Breast epithelium (tissue), 4 donors: ENCODE results near the gene CSTB. TPM values are rescaled to one million over a fixed set of nuclear protein-coding genes. Genes with fewer than 3 reads are reported as not detected.

ENCODE experiments used
- DNase-seq, 2 donors: peaks; one replicate each; pipeline ENCODE4 v3.0.0-alpha.2; 2019; ENCODE audit warnings: low spot score in 2 of 2
- H3K27ac ChIP-seq, 2 donors: fragments of 200-600 bp; sonication (generic) in 1 of 2; one replicate each; pipeline ENCODE4 v1.5.1; 2016 to 2019; ENCODE audit warnings: mild to moderate bottlenecking in 1 of 2
- H3K27me3 ChIP-seq, 2 donors: fragments of 200-600 bp; sonication (generic) in 1 of 2; one replicate each; pipeline versions ENCODE4 v1.5.1 to v1.6.0; 2017 to 2019; ENCODE audit warnings: control low read depth in 1 of 2, mild to moderate bottlenecking in 1 of 2
- H3K36me3 ChIP-seq: fragments of 200-600 bp; one replicate; pipeline ENCODE4 v1.5.1; 2019
- H3K4me1 ChIP-seq, 2 donors: fragments of 200-600 bp; sonication (generic); one replicate each; pipeline ENCODE4 v1.5.1; 2016 to 2019; ENCODE audit warnings: control low read depth in 1 of 2
- H3K4me3 ChIP-seq, 3 donors: fragments of 200-600 bp; sonication (generic); 1 replicate in 2 of 3; 2 replicates in 1 of 3; pipeline ENCODE4 v1.5.1; 2016 to 2019; ENCODE audit warnings: mild to moderate bottlenecking in 3 of 3, moderate library complexity in 2 of 3
- H3K9me3 ChIP-seq, 2 donors: fragments of 200-600 bp; sonication (generic) in 1 of 2; one replicate each; pipeline ENCODE4 v1.5.1; 2016 to 2019; ENCODE audit warnings: control low read depth in 1 of 2
- CTCF ChIP-seq, 3 donors: fragments of 450-650 bp; IDR thresholded peaks; one replicate each; pipeline ENCODE4 v1.5.1; 2016 to 2017; ENCODE audit warnings: antibody characterized with exemption in 3 of 3, mild to moderate bottlenecking in 3 of 3, moderate library complexity in 3 of 3
- POLR2A ChIP-seq: fragments of 450-650 bp; IDR thresholded peaks from one replicate; pipeline ENCODE4 v1.6.1; 2016; ENCODE audit warnings: antibody characterized with exemption, mild to moderate bottlenecking, moderate library complexity
- POLR2AphosphoS5 ChIP-seq, 3 donors: sonication (generic); formaldehyde crosslinking; IDR thresholded peaks; one replicate each; pipeline ENCODE4 v1.6.1; 2017; ENCODE audit warnings: antibody characterized with exemption in 3 of 3
- intact Hi-C: fragments of 100-400 bp; cut with DNase I; formaldehyde crosslinking; loops from one replicate; pipeline ENCODE4 v1.15.1; 2023; ENCODE audit warnings: low total_unique reads
- total RNA-seq, 3 donors: library from RNA; depleted of rRNA; stranded (reverse); fragments of >200 nt; gene quantifications; one replicate each; pipeline ENCODE4 v1.1.0, GENCODE V29; 2016

Gene CSTB
- total RNA-seq, 3 donors from 2014 or later = 12.1 to 16.8 (median 16.8) TPM

DNA sequence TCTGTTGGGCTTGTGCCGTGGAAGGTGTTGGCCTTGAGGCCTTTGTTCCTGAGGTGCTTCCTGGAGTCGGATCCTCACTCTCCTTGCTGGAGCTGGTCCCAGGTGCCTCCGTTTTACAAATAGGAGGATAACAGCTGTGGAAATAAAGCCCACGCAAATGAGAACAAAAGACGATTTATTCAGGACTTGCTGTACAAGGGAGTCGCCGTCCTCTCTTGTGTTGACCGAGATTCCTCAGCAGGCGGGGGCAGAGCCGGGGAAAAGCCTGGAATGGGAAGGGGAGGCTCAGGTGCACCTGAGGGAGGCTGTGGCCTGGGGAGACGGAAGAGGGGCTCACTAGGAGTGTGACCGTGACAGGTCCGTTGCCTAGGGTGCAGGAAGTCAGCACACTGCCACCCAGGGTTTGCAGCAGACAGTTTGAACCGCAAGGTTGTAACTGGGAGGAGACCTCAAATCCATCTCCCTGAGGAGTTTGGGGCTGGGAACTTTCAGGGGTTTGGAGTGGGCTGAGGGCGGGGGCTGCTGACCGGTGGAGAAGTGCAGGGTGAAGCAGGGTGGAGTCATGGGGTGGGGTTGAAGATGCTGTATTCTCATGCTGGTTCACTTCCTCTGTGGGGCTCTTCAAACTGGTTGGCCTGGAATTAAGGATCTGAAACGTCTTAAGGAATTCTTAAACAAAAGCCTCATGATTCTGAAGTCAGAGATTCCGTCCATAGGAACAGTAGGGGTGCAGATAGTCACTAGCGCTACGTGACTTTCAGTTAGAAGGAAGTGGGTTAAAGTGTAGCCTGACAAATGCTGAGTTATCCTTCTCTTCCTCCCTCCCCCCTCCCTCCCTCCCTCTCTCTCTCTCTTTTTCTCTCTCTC lies 2.6 kb upstream of the CSTB start:
- Histone ChIP-seq H3K36me3 (peaks cover 3% of the 10 kb centered on the region), H3K27ac (peak overlapping the region; percentile 48 to 60), H3K9me3 (no peaks in the 10 kb centered on the region), H3K4me1 (peaks cover 0 to 11% of the 10 kb centered on the region in 2 donors), H3K27me3 (no peaks in the 10 kb centered on the region), H3K4me3 (no peak overlapping the region)
- intact Hi-C loops = no loop called here
- TF ChIP-seq POLR2AphosphoS5 (IDR thresholded peaks at IDR 0.05) (no peak), POLR2A (no peak), CTCF (IDR thresholded peaks at IDR 0.05) (no peak)
- DNase-seq = no peak

- peak overlapping the region in 1 of 2 donors; percentile 23 for H3K27ac ChIP-seq
- H3K36me3 ChIP-seq = peaks cover 7% of the 10 kb centered on the region
- no peaks in the 10 kb centered on the region for H3K9me3 ChIP-seq
- DNase-seq = no peak
- peaks cover 0 to 11% of the 10 kb centered on the region in 2 donors for H3K4me1 ChIP-seq
- H3K4me3 ChIP-seq = no peak overlapping the region
- no peak for TF ChIP-seq CTCF (IDR thresholded peaks at IDR 0.05)
- no peak for TF ChIP-seq POLR2A
- TF ChIP-seq POLR2AphosphoS5 (IDR thresholded peaks at IDR 0.05) = no peak
- intact Hi-C loops = no loop called here
- H3K27me3 ChIP-seq = no peaks in the 10 kb centered on the region
Observed at GRCh38 chr21:43777953-43778352, 1.8 kb upstream of the CSTB start.

DNA sequence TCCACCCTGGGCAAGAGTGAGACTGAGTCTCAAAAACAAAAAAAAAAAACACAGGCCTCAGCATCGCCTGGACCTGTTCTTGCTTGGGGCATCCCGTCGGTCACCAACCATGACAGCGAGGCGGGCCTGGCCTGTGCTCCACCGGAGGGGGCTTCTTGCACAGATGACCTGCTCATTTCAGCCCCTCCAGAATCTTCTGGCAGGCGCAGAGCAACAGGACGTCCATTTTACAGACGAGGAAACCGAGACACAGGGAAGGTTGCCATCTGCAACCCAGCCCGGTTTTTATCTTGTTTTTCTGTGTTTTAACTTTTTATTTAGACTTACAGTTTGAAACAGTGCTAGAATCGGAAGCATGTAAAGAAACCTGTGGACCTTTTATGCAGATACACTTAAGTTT lies 918 bp downstream of the CSTB start:
- TF ChIP-seq POLR2AphosphoS5 (IDR thresholded peaks at IDR 0.05) (no peak), CTCF (IDR thresholded peaks at IDR 0.05) (no peak), POLR2A (no peak)
- H3K9me3 ChIP-seq = no peaks in the 10 kb centered on the region
- H3K4me3 ChIP-seq = peak overlapping the region; percentile 92 to 99 (median 94)
- peak overlapping the region in 1 of 2 donors; percentile 95 for H3K27ac ChIP-seq
- no peak for DNase-seq
- intact Hi-C loops = loop anchor here (1.0 kb wide), 1 partner anchor 16 kb away; no protein-coding TSS in a partner anchor
- H3K27me3 ChIP-seq = no peaks in the 10 kb centered on the region
- peaks cover 0 to 11% of the 10 kb centered on the region in 2 donors for H3K4me1 ChIP-seq
- H3K36me3 ChIP-seq = peaks cover 7% of the 10 kb centered on the region

DNA sequence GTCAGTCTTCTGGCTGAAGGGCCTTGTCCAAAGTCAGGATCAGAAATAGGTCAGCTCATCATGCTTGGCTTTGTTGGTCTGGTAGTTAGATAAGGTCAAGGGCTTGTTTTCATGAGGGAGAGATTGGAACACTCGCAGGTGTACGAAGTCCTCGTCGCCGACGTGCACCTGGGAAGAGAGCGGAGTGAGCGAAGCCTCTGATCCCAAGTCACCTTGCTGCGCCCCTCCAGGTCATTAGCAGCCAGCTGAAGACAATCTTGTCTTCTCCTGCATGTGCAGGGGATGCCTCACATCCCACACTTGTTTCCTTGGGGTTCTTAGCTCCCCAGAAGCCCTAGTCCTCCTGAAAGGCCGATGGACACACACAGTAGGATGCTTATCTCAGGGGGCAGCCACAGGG lies 1.9 kb downstream of the CSTB start:
- no peak overlapping the region for H3K27ac ChIP-seq
- H3K4me3 ChIP-seq = no peak overlapping the region
- H3K27me3 ChIP-seq = no peaks in the 10 kb centered on the region
- peaks cover 7% of the 10 kb centered on the region for H3K36me3 ChIP-seq
- intact Hi-C loops = no loop called here
- TF ChIP-seq POLR2AphosphoS5 (IDR thresholded peaks at IDR 0.05) (no peak), POLR2A (no peak), CTCF (IDR thresholded peaks at IDR 0.05) (no peak)
- DNase-seq = no peak
- H3K4me1 ChIP-seq = peaks cover 0 to 11% of the 10 kb centered on the region in 2 donors
- no peaks in the 10 kb centered on the region for H3K9me3 ChIP-seq

DNA sequence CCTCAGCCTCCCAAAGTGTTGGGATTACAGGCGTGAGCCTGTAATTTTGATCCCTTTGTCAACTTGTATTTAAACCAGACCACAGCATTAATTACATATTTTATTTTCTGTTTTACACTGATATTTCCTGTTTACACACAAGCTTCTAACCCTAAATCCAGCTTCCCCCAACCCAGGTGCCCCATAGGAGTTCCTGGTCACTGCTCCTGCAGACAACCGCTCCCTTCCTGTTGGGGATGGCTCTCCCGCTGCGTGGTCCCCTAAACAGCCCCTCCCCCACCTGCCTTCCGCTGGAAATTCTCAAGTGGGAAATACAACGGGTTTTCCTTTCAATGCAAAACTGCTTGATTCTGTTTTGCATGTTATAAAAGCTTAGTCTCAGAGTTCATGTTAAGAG lies 3.7 kb downstream of the CSTB start:
- H3K4me1 ChIP-seq = peaks cover 0 to 7% of the 10 kb centered on the region in 2 donors
- peaks cover 7% of the 10 kb centered on the region for H3K36me3 ChIP-seq
- intact Hi-C loops = no loop called here
- no peaks in the 10 kb centered on the region for H3K9me3 ChIP-seq
- TF ChIP-seq POLR2A = no peak
- no peak for TF ChIP-seq CTCF (IDR thresholded peaks at IDR 0.05)
- no peak for DNase-seq
- no peak overlapping the region for H3K27ac ChIP-seq
- H3K4me3 ChIP-seq = no peak overlapping the region
- H3K27me3 ChIP-seq = no peaks in the 10 kb centered on the region
